Activated CD4-positive, alpha-beta memory T cell treated with anti-CD3 and anti-CD28 coated beads for 36 hours (primary cell): ENCODE data around the gene UFD1. TPM values are rescaled to one million over a fixed set of nuclear protein-coding genes. Genes with fewer than 3 reads are reported as not detected.
A peak's percentile ranks its signal among the peaks of the same experiment; 100 is the strongest.

ENCODE experiments used
- CTCF ChIA-PET: fragments of 350-600 bp; sonication (Branson Sonifier 250); formaldehyde crosslinking; loops from one replicate; lab custom pipeline; 2021; ENCODE audit warnings: antibody characterized with exemption, inconsistent platforms; lab: Charles Lee
- POLR2A ChIA-PET: fragments of 350-600 bp; sonication (Branson Sonifier 250); formaldehyde crosslinking; loops from one replicate; lab custom pipeline; 2021; ENCODE audit warnings: antibody characterized with exemption; lab: Charles Lee
- DNase-seq: peaks from one replicate; pipeline ENCODE4 v3.0.0-alpha.2; 2020
- H3K27ac Mint-ChIP-seq: one replicate; pipeline ENCODE4 v1.8.0; 2021; ENCODE audit warnings: mixed read lengths
- H3K27me3 Mint-ChIP-seq: one replicate; pipeline ENCODE4 v1.8.0; 2021; ENCODE audit warnings: mixed read lengths
- H3K36me3 Mint-ChIP-seq: one replicate; pipeline ENCODE4 v1.8.0; 2021; ENCODE audit warnings: mixed read lengths
- H3K4me1 Mint-ChIP-seq: one replicate; pipeline ENCODE4 v1.8.0; 2021; ENCODE audit warnings: low read depth, mixed read lengths
- H3K4me3 Mint-ChIP-seq: one replicate; pipeline ENCODE4 v1.8.0; 2021; ENCODE audit warnings: mild to moderate bottlenecking, mixed read lengths
- H3K9me3 Mint-ChIP-seq: one replicate; pipeline ENCODE4 v1.8.0; 2021; ENCODE audit warnings: mixed read lengths
- intact Hi-C: fragments of 100-400 bp; cut with micrococcal nuclease; formaldehyde crosslinking; loops from one replicate; pipeline ENCODE4 v1.15.1; 2023
- total RNA-seq, 2 experiments: library from RNA; stranded (reverse); gene quantifications; one replicate each; pipeline ENCODE4 v1.2.3, GENCODE V29; 2021

The UFD1 gene
- total RNA-seq, 2 experiments from 2014 or later: 85.3 to 91.1 TPM

- ChIA-PET CTCF (interaction anchor here (0.5 to 2.3 kb wide), 10 partner anchors 35 to 414 kb away, joined by 3 to 16 read pairs (median 4); partner anchors contain the start of gene ESS2), POLR2A (interaction anchor here (1.2 to 1.4 kb wide), 2 partner anchors 13 to 31 kb away, joined by 3 to 5 read pairs; partner anchors contain the start of gene C22orf39)
- peak; percentile 28 for DNase-seq
- peak overlapping the region; percentile 73 for H3K27ac Mint-ChIP-seq
- H3K9me3 Mint-ChIP-seq: no peaks in the 10 kb centered on the region
- peaks cover 31% of the 10 kb centered on the region for H3K4me1 Mint-ChIP-seq
- intact Hi-C loops: loop anchor here (2.0 to 5.0 kb wide), 3 partner anchors 154 to 371 kb away; partner anchors contain the start of gene CLTCL1
- H3K4me3 Mint-ChIP-seq: peak overlapping the region; percentile 99
- no peaks in the 10 kb centered on the region for H3K27me3 Mint-ChIP-seq
- H3K36me3 Mint-ChIP-seq: peaks cover 32% of the 10 kb centered on the region
Measured at GRCh38 chr22:19478045-19478900, 720 bp downstream of the UFD1 start.

GRCh38 chr22:19477321-19478044, 1.5 kb downstream of the UFD1 start:
- Mint-ChIP-seq H3K4me3 (peak overlapping the region; percentile 99), H3K4me1 (peaks cover 27% of the 10 kb centered on the region), H3K27ac (peak overlapping the region; percentile 75), H3K27me3 (no peaks in the 10 kb centered on the region), H3K9me3 (no peaks in the 10 kb centered on the region), H3K36me3 (peaks cover 30% of the 10 kb centered on the region)
- CTCF ChIA-PET: interaction anchor here (0.7 to 2.3 kb wide), 6 partner anchors 43 to 333 kb away, joined by 3 to 16 read pairs (median 4); partner anchors contain the start of gene ESS2
- DNase-seq: no peak
- intact Hi-C loops: loop anchor here (2.0 to 5.0 kb wide), 3 partner anchors 155 to 370 kb away; partner anchors contain the start of gene CLTCL1
- POLR2A ChIA-PET: interaction anchor here (1.2 to 1.4 kb wide), 2 partner anchors 12 to 30 kb away, joined by 3 to 5 read pairs; partner anchors contain the start of gene C22orf39

GRCh38 chr22:19476023-19476422, 3.0 kb downstream of the UFD1 start:
- no peak for DNase-seq
- Mint-ChIP-seq H3K4me3 (no peak overlapping the region), H3K4me1 (peaks cover 26% of the 10 kb centered on the region), H3K27ac (no peak overlapping the region), H3K9me3 (no peaks in the 10 kb centered on the region), H3K27me3 (no peaks in the 10 kb centered on the region), H3K36me3 (peaks cover 40% of the 10 kb centered on the region)
- intact Hi-C loops: loop anchor here (5.0 kb wide), 2 partner anchors 156 to 369 kb away; no protein-coding TSS in a partner anchor
- ChIA-PET POLR2A (no interaction called here), CTCF (no interaction called here)

- no peak overlapping the region for H3K4me3 Mint-ChIP-seq
- no peak overlapping the region for H3K27ac Mint-ChIP-seq
- ChIA-PET CTCF (interaction anchor here (0.9 to 1.2 kb wide), 2 partner anchors 29 to 156 kb away, joined by 3 to 4 read pairs; no protein-coding TSS in a partner anchor), POLR2A (no interaction called here)
- H3K9me3 Mint-ChIP-seq: no peaks in the 10 kb centered on the region
- intact Hi-C loops: no loop called here
- peaks cover 45% of the 10 kb centered on the region for H3K36me3 Mint-ChIP-seq
- H3K27me3 Mint-ChIP-seq: no peaks in the 10 kb centered on the region
- peaks cover 19% of the 10 kb centered on the region for H3K4me1 Mint-ChIP-seq
- DNase-seq: no peak
Measured at GRCh38 chr22:19473578-19473977, 5.4 kb downstream of the UFD1 start.

GRCh38 chr22:19472233-19472632, 6.8 kb downstream of the UFD1 start:
- H3K27ac Mint-ChIP-seq: no peak overlapping the region
- intact Hi-C loops: no loop called here
- no peak for DNase-seq
- no peak overlapping the region for H3K4me3 Mint-ChIP-seq
- H3K36me3 Mint-ChIP-seq: peaks cover 59% of the 10 kb centered on the region
- POLR2A ChIA-PET: no interaction called here
- peaks cover 11% of the 10 kb centered on the region for H3K4me1 Mint-ChIP-seq
- no peaks in the 10 kb centered on the region for H3K9me3 Mint-ChIP-seq
- no peaks in the 10 kb centered on the region for H3K27me3 Mint-ChIP-seq
- CTCF ChIA-PET: no interaction called here

- Mint-ChIP-seq H3K4me1 (peaks cover 8% of the 10 kb centered on the region), H3K27me3 (no peaks in the 10 kb centered on the region), H3K36me3 (peaks cover 64% of the 10 kb centered on the region), H3K27ac (no peak overlapping the region), H3K9me3 (no peaks in the 10 kb centered on the region), H3K4me3 (no peak overlapping the region)
- CTCF ChIA-PET: no interaction called here
- DNase-seq: no peak
- intact Hi-C loops: no loop called here
- POLR2A ChIA-PET: no interaction called here
Measured at GRCh38 chr22:19471572-19471971, 7.4 kb downstream of the UFD1 start.

GRCh38 chr22:19470010-19470409, 9.0 kb downstream of the UFD1 start:
- H3K4me3 Mint-ChIP-seq: no peak overlapping the region
- H3K4me1 Mint-ChIP-seq: no peaks in the 10 kb centered on the region
- no peaks in the 10 kb centered on the region for H3K9me3 Mint-ChIP-seq
- intact Hi-C loops: no loop called here
- no peaks in the 10 kb centered on the region for H3K27me3 Mint-ChIP-seq
- no peak overlapping the region for H3K27ac Mint-ChIP-seq
- no peak for DNase-seq
- peaks cover 65% of the 10 kb centered on the region for H3K36me3 Mint-ChIP-seq
- ChIA-PET CTCF (no interaction called here), POLR2A (no interaction called here)

GRCh38 chr22:19469421-19469820, 9.6 kb downstream of the UFD1 start:
- H3K27ac Mint-ChIP-seq: no peak overlapping the region
- no peaks in the 10 kb centered on the region for H3K9me3 Mint-ChIP-seq
- H3K36me3 Mint-ChIP-seq: peaks cover 68% of the 10 kb centered on the region
- ChIA-PET POLR2A (interaction anchor here (0.6 kb wide), 1 partner anchor 10 kb away, joined by 3 read pairs; the partner anchor contains the start of gene CDC45), CTCF (no interaction called here)
- H3K27me3 Mint-ChIP-seq: no peaks in the 10 kb centered on the region
- DNase-seq: no peak
- intact Hi-C loops: no loop called here
- no peaks in the 10 kb centered on the region for H3K4me1 Mint-ChIP-seq
- no peak overlapping the region for H3K4me3 Mint-ChIP-seq

GRCh38 chr22:19467912-19468311, 11.1 kb downstream of the UFD1 start:
- Mint-ChIP-seq H3K4me3 (no peak overlapping the region), H3K4me1 (no peaks in the 10 kb centered on the region), H3K9me3 (no peaks in the 10 kb centered on the region), H3K27me3 (no peaks in the 10 kb centered on the region), H3K27ac (no peak overlapping the region), H3K36me3 (peaks cover 62% of the 10 kb centered on the region)
- CTCF ChIA-PET: no interaction called here
- no peak for DNase-seq
- intact Hi-C loops: no loop called here
- POLR2A ChIA-PET: no interaction called here

- Mint-ChIP-seq H3K27me3 (no peaks in the 10 kb centered on the region), H3K9me3 (no peaks in the 10 kb centered on the region), H3K4me3 (no peak overlapping the region), H3K27ac (no peak overlapping the region), H3K36me3 (peaks cover 61% of the 10 kb centered on the region), H3K4me1 (no peaks in the 10 kb centered on the region)
- CTCF ChIA-PET: no interaction called here
- intact Hi-C loops: no loop called here
- no peak for DNase-seq
- POLR2A ChIA-PET: no interaction called here
Measured at GRCh38 chr22:19466848-19467752, 11.9 kb downstream of the UFD1 start.

GRCh38 chr22:19466126-19466716, 12.8 kb downstream of the UFD1 start:
- H3K4me3 Mint-ChIP-seq: no peak overlapping the region
- H3K9me3 Mint-ChIP-seq: no peaks in the 10 kb centered on the region
- no peaks in the 10 kb centered on the region for H3K4me1 Mint-ChIP-seq
- intact Hi-C loops: no loop called here
- ChIA-PET POLR2A (interaction anchor here (1.8 kb wide), 1 partner anchor 11 kb away, joined by 3 read pairs; no protein-coding TSS in a partner anchor), CTCF (interaction anchor here (2.8 kb wide), 1 partner anchor 164 kb away, joined by 12 read pairs; no protein-coding TSS in a partner anchor)
- H3K27ac Mint-ChIP-seq: no peak overlapping the region
- H3K27me3 Mint-ChIP-seq: no peaks in the 10 kb centered on the region
- DNase-seq: no peak
- H3K36me3 Mint-ChIP-seq: peaks cover 52% of the 10 kb centered on the region
